IMR-90 (cell line): ENCODE measurements around the gene EBF3. TPM values are rescaled to one million over a fixed set of nuclear protein-coding genes. Genes with fewer than 3 reads are reported as not detected.

Experiments used
- ATAC-seq: fragments of 200-7000 bp; cut with Tn5 transposase; 2 replicates; pipeline ENCODE4 v1.9.1; 2020; ENCODE audit warnings: low read depth, mild to moderate bottlenecking, moderate library complexity
- BruUV-seq: library from RNA; stranded (reverse); fragments of 400-500 nt; replicated peaks from 2 replicates; lab custom pipeline; 2021; lab: Mats Ljungman, UMichigan
- CTCF ChIA-PET: fragments of 300-600 bp; formaldehyde crosslinking; extraction: SDS; loops from one replicate; lab custom pipeline; 2021; ENCODE audit warnings: antibody characterized with exemption; lab: Yijun Ruan, JAX
- POLR2A ChIA-PET: fragments of 300-600 bp; sonication (Branson Sonifier 250); formaldehyde crosslinking; loops from one replicate; lab custom pipeline; 2022; ENCODE audit warnings: antibody characterized with exemption; ENCODE audit not compliant: unreplicated experiment; lab: Charles Lee
- DNase-seq: peaks from one replicate; pipeline ENCODE4 v3.0.0; 2013
- H2AFZ ChIP-seq: replicated peaks from 2 replicates; pipeline ENCODE3; 2013; ENCODE audit warnings: low read length, mild to moderate bottlenecking; ENCODE audit not compliant: poor library complexity
- H2AK5ac ChIP-seq: 2 replicates; pipeline ENCODE4 v1.6.1; 2013; ENCODE audit warnings: low read depth, low read length, inconsistent platforms
- H2AK9ac ChIP-seq: replicated peaks from 2 replicates; pipeline ENCODE3; 2013; ENCODE audit warnings: mild to moderate bottlenecking, low read depth, low read length, moderate library complexity; ENCODE audit not compliant: poor library complexity
- H2BK120ac ChIP-seq: 2 replicates; pipeline ENCODE4 v1.6.1; 2013; ENCODE audit warnings: low read depth, low read length, inconsistent platforms
- H2BK15ac ChIP-seq: 3 replicates; pipeline ENCODE4 v1.6.1; 2013; ENCODE audit warnings: low read depth, low read length, inconsistent platforms
- H2BK20ac ChIP-seq: 2 replicates; pipeline ENCODE4 v1.6.1; 2013; ENCODE audit warnings: low read depth, mild to moderate bottlenecking, inconsistent platforms, low read length, moderate library complexity
- H2BK5ac ChIP-seq: 2 replicates; pipeline ENCODE4 v1.6.1; 2013; ENCODE audit warnings: mild to moderate bottlenecking, low read depth, low read length, inconsistent platforms; ENCODE audit not compliant: poor library complexity, severe bottlenecking
- H3K14ac ChIP-seq: replicated peaks from 2 replicates; pipeline ENCODE4 v1.6.1; 2013; ENCODE audit warnings: low read depth, low read length, inconsistent platforms
- H3K18ac ChIP-seq: 2 replicates; pipeline ENCODE4 v1.6.1; 2013; ENCODE audit warnings: low read depth, low read length, control low read depth
- H3K23ac ChIP-seq: 2 replicates; pipeline ENCODE4 v1.6.1; 2013; ENCODE audit warnings: low read depth, low read length, inconsistent platforms
- H3K27ac ChIP-seq: 2 replicates; pipeline ENCODE4 v1.5.1; 2013; ENCODE audit warnings: mild to moderate bottlenecking, control low read depth, low read length; ENCODE audit not compliant: insufficient read depth
- H3K27me3 ChIP-seq: 2 replicates; pipeline ENCODE4 v1.6.1; 2013; ENCODE audit warnings: low read length; ENCODE audit not compliant: control insufficient read depth, insufficient read depth
- H3K36me3 ChIP-seq: 2 replicates; pipeline ENCODE4 v1.6.1; 2013; ENCODE audit warnings: low read length, mixed read lengths; ENCODE audit not compliant: control insufficient read depth, insufficient read depth
- H3K4ac ChIP-seq: 2 replicates; pipeline ENCODE4 v1.6.1; 2013; ENCODE audit warnings: low read depth, low read length, inconsistent platforms
- H3K4me1 ChIP-seq: 2 replicates; pipeline ENCODE4 v1.6.1; 2013; ENCODE audit warnings: low read length, mixed read lengths; ENCODE audit not compliant: control insufficient read depth, insufficient read depth
- H3K4me2 ChIP-seq: 2 replicates; pipeline ENCODE4 v1.6.1; 2013; ENCODE audit warnings: low read depth, mild to moderate bottlenecking, control low read depth, low read length, moderate library complexity
- H3K4me3 ChIP-seq: 2 replicates; pipeline ENCODE4 v1.5.1; 2013; ENCODE audit warnings: low read depth, mild to moderate bottlenecking, control low read depth, low read length, moderate library complexity; ENCODE audit not compliant: insufficient read depth
- H3K56ac ChIP-seq: 2 replicates; pipeline ENCODE4 v1.6.1; 2013; ENCODE audit warnings: low read length, inconsistent platforms; ENCODE audit not compliant: insufficient read depth; ENCODE audit errors: extremely low read depth
- H3K79me1 ChIP-seq, 2 experiments: 2 replicates each; pipeline ENCODE4 v1.6.1; 2013; ENCODE audit warnings: low read length in 2 of 2, inconsistent platforms in 1 of 2, low read depth in 1 of 2
- H3K9ac ChIP-seq: 2 replicates; pipeline ENCODE4 v1.6.1; 2013; ENCODE audit warnings: low read depth, low read length, control low read depth
- H3K9me1 ChIP-seq: 2 replicates; pipeline ENCODE4 v1.6.1; 2013; ENCODE audit warnings: low read length, inconsistent platforms; ENCODE audit not compliant: insufficient read depth
- H3K9me3 ChIP-seq: 2 replicates; pipeline ENCODE4 v1.6.1; 2013; ENCODE audit warnings: low read length; ENCODE audit not compliant: control insufficient read depth, insufficient read depth
- H4K20me1 ChIP-seq: 2 replicates; pipeline ENCODE4 v1.6.1; 2013; ENCODE audit warnings: low read length, inconsistent platforms; ENCODE audit not compliant: insufficient read depth
- H4K5ac ChIP-seq: 2 replicates; pipeline ENCODE4 v1.6.1; 2013; ENCODE audit warnings: mild to moderate bottlenecking, low read depth, low read length, control low read depth
- H4K8ac ChIP-seq, 2 experiments: 2 replicates each; pipeline ENCODE4 v1.6.1; 2013; ENCODE audit warnings: low read depth in 2 of 2, low read length in 2 of 2, control low read depth in 1 of 2, inconsistent platforms in 1 of 2
- H4K91ac ChIP-seq: 2 replicates; pipeline ENCODE4 v1.6.1; 2013; ENCODE audit warnings: low read depth, low read length, inconsistent platforms; ENCODE audit not compliant: insufficient read depth
- BHLHE40 ChIP-seq: fragments of 150-350 bp; IDR thresholded peaks from 2 replicates; pipeline ENCODE4 v1.6.1; 2016; ENCODE audit warnings: mild to moderate bottlenecking, low read depth, low read length
- CEBPB ChIP-seq: IDR thresholded peaks from 2 replicates; pipeline ENCODE4 v1.6.1; 2012; ENCODE audit warnings: low read depth, low read length, improper control_type of control experiment
- CHD1 ChIP-seq: IDR thresholded peaks from 2 replicates; pipeline ENCODE4 v1.6.1; 2012; ENCODE audit warnings: low read depth, low read length, improper control_type of control experiment
- CTCF ChIP-seq: conservative IDR thresholded peaks from 2 replicates; pipeline ENCODE4 v1.5.1; 2012; ENCODE audit warnings: mild to moderate bottlenecking, low read depth, low read length, improper control_type of control experiment
- ELK1 ChIP-seq: fragments of 150-350 bp; IDR thresholded peaks from 2 replicates; pipeline ENCODE4 v1.6.1; 2016; ENCODE audit warnings: low read depth, mild to moderate bottlenecking, low read length, moderate library complexity, borderline replicate concordance
- FOS ChIP-seq: fragments of 150-350 bp; IDR thresholded peaks from 2 replicates; pipeline ENCODE4 v1.6.1; 2016; ENCODE audit warnings: low read depth, low read length
- MAFK ChIP-seq: IDR thresholded peaks from 2 replicates; pipeline ENCODE4 v1.6.1; 2012; ENCODE audit warnings: low read depth, low read length, improper control_type of control experiment
- MAZ ChIP-seq: IDR thresholded peaks from 2 replicates; pipeline ENCODE4 v1.6.1; 2012; ENCODE audit warnings: low read depth, mild to moderate bottlenecking, low read length, improper control_type of control experiment, moderate library complexity, borderline replicate concordance
- MXI1 ChIP-seq: IDR thresholded peaks from 2 replicates; pipeline ENCODE4 v1.6.1; 2012; ENCODE audit warnings: low read depth, mild to moderate bottlenecking, low read length, moderate library complexity, borderline replicate concordance
- NFE2L2 ChIP-seq: fragments of 150-350 bp; IDR thresholded peaks from 2 replicates; pipeline ENCODE4 v1.6.1; 2016; ENCODE audit warnings: low read depth, mild to moderate bottlenecking, low read length
- POLR2A ChIP-seq: IDR thresholded peaks from 2 replicates; pipeline ENCODE4 v1.6.1; 2012; ENCODE audit warnings: mild to moderate bottlenecking, low read depth, low read length
- RAD21 ChIP-seq: IDR thresholded peaks from 2 replicates; pipeline ENCODE4 v1.6.1; 2012; ENCODE audit warnings: low read length, improper control_type of control experiment
- RCOR1 ChIP-seq: IDR thresholded peaks from 2 replicates; pipeline ENCODE4 v1.6.1; 2012; ENCODE audit warnings: mild to moderate bottlenecking, low read length, improper control_type of control experiment; ENCODE audit not compliant: insufficient replicate concordance
- RFX5 ChIP-seq: IDR thresholded peaks from 2 replicates; pipeline ENCODE4 v1.8.0; 2012; ENCODE audit warnings: low read depth, mild to moderate bottlenecking, low read length, moderate library complexity
- SMC3 ChIP-seq: fragments of 150-350 bp; IDR thresholded peaks from 2 replicates; pipeline ENCODE4 v1.6.1; 2016; ENCODE audit warnings: low read depth, mild to moderate bottlenecking, antibody characterized with exemption, low read length, moderate library complexity
- USF2 ChIP-seq: fragments of 150-350 bp; IDR thresholded peaks from 2 replicates; pipeline ENCODE4 v1.6.1; 2017; ENCODE audit warnings: mild to moderate bottlenecking, antibody characterized with exemption, low read length, low read depth
- WGBS, 2 experiments: methylation state at CpG; one replicate each; pipeline versions ENCODE4 v1.1.5 to v1.1.7; 2013; ENCODE audit warnings: missing lambda C conversion rate in 2 of 2; ENCODE audit not compliant: insufficient read length in 1 of 2; ENCODE audit errors: extremely low coverage in 2 of 2; 5-methylcytosine and 5-hydroxymethylcytosine counted together
- dilution Hi-C: fragments of 300-500 bp; cut with HindIII; formaldehyde crosslinking; loops from one replicate; pipeline ENCODE4 v1.14.3; 2018; ENCODE audit warnings: low sequenced_read_pairs; ENCODE audit not compliant: unreplicated experiment
- in situ Hi-C: fragments of 300-500 bp; cut with MboI; formaldehyde crosslinking; loops from 3 replicates; pipeline ENCODE4 v1.14.3; 2019; ENCODE audit warnings: low sequenced_read_pairs, inconsistent platforms, mixed read lengths
- intact Hi-C: fragments of 100-400 bp; cut with micrococcal nuclease; formaldehyde crosslinking; loops from 2 replicates; pipeline ENCODE4 v1.10.0; 2022
- polyA plus RNA-seq, 3 experiments: library from polyadenylated mRNA; depleted of rRNA; stranded (reverse); fragments of >200 nt; gene quantifications; 2 replicates each; pipeline ENCODE4 v1.2.3, GENCODE V29; 2012; ENCODE audit warnings: low replicate concordance in 1 of 3
- total RNA-seq: library from RNA; depleted of rRNA; stranded (reverse); fragments of >200 nt; gene quantifications from 2 replicates; pipeline ENCODE4 v1.2.3, GENCODE V29; 2012

Gene EBF3
- total and polyA plus RNA-seq, 2 of the 4 experiments (the other 2 are of a cell fraction) = 0.36 to 0.70 TPM

- dilution Hi-C loops = no loop called here
- ChIA-PET POLR2A (no interaction called here), CTCF (no interaction called here)
- peaks cover 28% of the 10 kb centered on the region for H3K9me3 ChIP-seq
- no peak overlapping the region for H3K4ac ChIP-seq
- in situ Hi-C loops = no loop called here
- H4K91ac ChIP-seq = no peak overlapping the region
- peaks cover under 1% of the 10 kb centered on the region; the same call in 1 of the 2 replicates for H3K36me3 ChIP-seq
- H3K23ac ChIP-seq = no peak overlapping the region
- no peaks in the 10 kb centered on the region for H3K79me1 ChIP-seq
- WGBS, 2 experiments = 95% methylated on average over 6 of the region's 22 CpGs; no CpG with 5 or more reads in 1 of the 2 experiments
- no peak overlapping the region for H3K4me3 ChIP-seq
- no peaks in the 10 kb centered on the region for H4K20me1 ChIP-seq
- H3K18ac ChIP-seq = no peak overlapping the region
- TF ChIP-seq MAZ = no peak
- TF ChIP-seq ELK1 = no peak
- TF ChIP-seq RCOR1 = no peak
- TF ChIP-seq USF2 = no peak
- no peak for TF ChIP-seq RFX5
- TF ChIP-seq SMC3 = no peak
- no peak for TF ChIP-seq CEBPB
- no peak for TF ChIP-seq NFE2L2
- no peak for TF ChIP-seq MAFK
- no peak for TF ChIP-seq BHLHE40
- TF ChIP-seq CTCF = no peak
- no peak for TF ChIP-seq CHD1
- no peak for TF ChIP-seq POLR2A
- TF ChIP-seq MXI1 = no peak
- no peak for TF ChIP-seq FOS
- TF ChIP-seq RAD21 = no peak
- no peak overlapping the region for H4K5ac ChIP-seq
- no peak for ATAC-seq
- H2AK9ac ChIP-seq = no peak overlapping the region
- BruUV-seq = no TSS peak
- H3K14ac ChIP-seq = no peak overlapping the region
- intact Hi-C loops = no loop called here
- no peaks in the 10 kb centered on the region for H3K9me1 ChIP-seq
- H3K56ac ChIP-seq = no peak overlapping the region
- H2AK5ac ChIP-seq = no peak overlapping the region
- H4K8ac ChIP-seq = no peak overlapping the region
- H3K4me1 ChIP-seq = no peaks in the 10 kb centered on the region
- no peak overlapping the region for H2BK120ac ChIP-seq
- H2BK15ac ChIP-seq = no peak overlapping the region
- no peak overlapping the region for H3K9ac ChIP-seq
- no peak for DNase-seq
- no peak overlapping the region for H2BK20ac ChIP-seq
- H3K4me2 ChIP-seq = no peak overlapping the region
- H3K27ac ChIP-seq = no peak overlapping the region
- no peak overlapping the region for H2BK5ac ChIP-seq
- H2AFZ ChIP-seq = no peak overlapping the region
- H3K27me3 ChIP-seq = no peaks in the 10 kb centered on the region
These were observed 102.1 kb downstream of the EBF3 start for GRCh38 chr10:129861776-129862531.
